ENCODE data around the gene PIGV.

The PIGV gene

GRCh38 chr1:26775666-26776065 lies 12.1 kb upstream of the PIGV start:
- DNase-seq: no peak

- no peak for DNase-seq
These were observed 8.6 kb upstream of the PIGV start for GRCh38 chr1:26779098-26779668.

GRCh38 chr1:26780344-26780957 lies 7.3 kb upstream of the PIGV start:
- DNase-seq: no peak

- DNase-seq: no peak
These were observed 6.4 kb upstream of the PIGV start for GRCh38 chr1:26781206-26781825.

- DNase-seq: no peak
These were observed 5.1 kb upstream of the PIGV start for GRCh38 chr1:26782521-26783212.

- DNase-seq: no peak
These were observed 4.1 kb upstream of the PIGV start for GRCh38 chr1:26783646-26784022.

- DNase-seq: peak; percentile 11
These were observed 3.5 kb upstream of the PIGV start for GRCh38 chr1:26784023-26784871.

- DNase-seq: no peak
These were observed 2.9 kb upstream of the PIGV start for GRCh38 chr1:26784886-26785285.

GRCh38 chr1:26785611-26786436 lies 1.9 kb upstream of the PIGV start:
- no peak for DNase-seq

GRCh38 chr1:26786437-26787380 lies 1.0 kb upstream of the PIGV start:
- no peak for DNase-seq

GRCh38 chr1:26787381-26787705 lies 407 bp upstream of the PIGV start:
- no peak for DNase-seq

- no peak for DNase-seq
These were observed 700 bp downstream of the PIGV start for GRCh38 chr1:26788515-26788785.

GRCh38 chr1:26788836-26789611 lies 1.3 kb downstream of the PIGV start:
- peak; percentile 91 for DNase-seq

- no peak for DNase-seq
These were observed 1.8 kb downstream of the PIGV start for GRCh38 chr1:26789612-26789865.

- no peak for DNase-seq
These were observed 2.2 kb downstream of the PIGV start for GRCh38 chr1:26789931-26790330.

- DNase-seq: no peak
These were observed 2.8 kb downstream of the PIGV start for GRCh38 chr1:26790551-26790953.

GRCh38 chr1:26791148-26791547 lies 3.4 kb downstream of the PIGV start:
- no peak for DNase-seq

- DNase-seq: no peak
These were observed 3.9 kb downstream of the PIGV start for GRCh38 chr1:26791626-26792025.

- no peak for DNase-seq
These were observed 5.2 kb downstream of the PIGV start for GRCh38 chr1:26792924-26793323.

- DNase-seq: no peak
These were observed 6.6 kb downstream of the PIGV start for GRCh38 chr1:26794391-26794790.

GRCh38 chr1:26797627-26798026 lies 9.9 kb downstream of the PIGV start:
- no peak for DNase-seq
